ENCODE data around the gene MCU.
"Not testable (repeated sequence)": the region's sequence is repeated elsewhere in the genome, so short reads cannot be mapped to it uniquely, and the experiment has no call there.

Gene MCU

GRCh38 chr10:72732521-72732920, 40.6 kb downstream of the MCU start:
- no peak for DNase-seq

- no peak for DNase-seq
Observed at GRCh38 chr10:72733989-72734388, 42.0 kb downstream of the MCU start.

GRCh38 chr10:72735288-72735936, 43.5 kb downstream of the MCU start:
- no peak for DNase-seq

GRCh38 chr10:72736176-72736827, 44.4 kb downstream of the MCU start:
- DNase-seq = no peak

GRCh38 chr10:72736828-72737220, 44.9 kb downstream of the MCU start:
- DNase-seq = no peak

- not testable (repeated sequence) for DNase-seq
Observed at GRCh38 chr10:72737357-72737756, 45.4 kb downstream of the MCU start.

- DNase-seq = no peak
Observed at GRCh38 chr10:72738486-72738885, 46.5 kb downstream of the MCU start.

GRCh38 chr10:72740528-72740927, 48.6 kb downstream of the MCU start:
- peak; percentile 22 for DNase-seq

GRCh38 chr10:72742092-72742491, 50.1 kb downstream of the MCU start:
- DNase-seq = no peak

GRCh38 chr10:72742797-72743196, 50.9 kb downstream of the MCU start:
- DNase-seq = no peak

GRCh38 chr10:72744566-72744965, 52.6 kb downstream of the MCU start:
- no peak for DNase-seq

- no peak for DNase-seq
Observed at GRCh38 chr10:72746426-72747363, 54.8 kb downstream of the MCU start.

- no peak for DNase-seq
Observed at GRCh38 chr10:72747521-72747920, 55.6 kb downstream of the MCU start.

- DNase-seq = no peak
Observed at GRCh38 chr10:72753760-72754231, 61.9 kb downstream of the MCU start.

- DNase-seq = no peak
Observed at GRCh38 chr10:72754275-72755032, 62.5 kb downstream of the MCU start.

- no peak for DNase-seq
Observed at GRCh38 chr10:72756674-72757385, 64.9 kb downstream of the MCU start.

GRCh38 chr10:72757732-72758131, 65.8 kb downstream of the MCU start:
- DNase-seq = no peak

GRCh38 chr10:72758930-72759329, 67.0 kb downstream of the MCU start:
- not testable (repeated sequence) for DNase-seq

GRCh38 chr10:72759584-72759983, 67.6 kb downstream of the MCU start:
- DNase-seq = no peak

GRCh38 chr10:72761498-72761897, 69.6 kb downstream of the MCU start:
- no peak for DNase-seq

GRCh38 chr10:72762042-72762441, 70.1 kb downstream of the MCU start:
- DNase-seq = no peak

- no peak for DNase-seq
Observed at GRCh38 chr10:72763201-72763600, 71.3 kb downstream of the MCU start.

Measured in NCI-H510A (cell line).